Cardiac muscle cell (in vitro differentiated cells and primary cell): ENCODE measurements around the gene MXRA5. TPM values are rescaled to one million over a fixed set of nuclear protein-coding genes. Genes with fewer than 3 reads are reported as not detected.

Source experiments
- DNase-seq, 2 donors: peaks; one replicate each; pipeline versions ENCODE4 v3.0.0 to v3.0.0-alpha.2; 2010 to 2017; ENCODE audit warnings: low read depth in 1 of 2, low spot score in 1 of 2
- H3K27ac ChIP-seq: fragments of 200-600 bp; sonication (generic); 2 replicates; pipeline ENCODE4 v1.5.1; 2016
- H3K27me3 ChIP-seq: fragments of 200-600 bp; sonication (generic); 2 replicates; pipeline ENCODE4 v1.6.0; 2016; ENCODE audit warnings: control low read depth
- H3K36me3 ChIP-seq: fragments of 200-600 bp; sonication (generic); 2 replicates; pipeline ENCODE4 v1.5.1; 2016; ENCODE audit warnings: control low read depth
- H3K4me1 ChIP-seq: fragments of 200-600 bp; sonication (generic); 2 replicates; pipeline ENCODE4 v1.8.1; 2017; ENCODE audit warnings: low read depth, mild to moderate bottlenecking, mixed run types
- H3K4me3 ChIP-seq: fragments of 200-600 bp; sonication (generic); 2 replicates; pipeline ENCODE4 v1.5.1; 2016; ENCODE audit warnings: mild to moderate bottlenecking
- H3K9me3 ChIP-seq: fragments of 200-600 bp; sonication (generic); 2 replicates; pipeline ENCODE4 v1.5.1; 2017; ENCODE audit warnings: low read depth, mild to moderate bottlenecking, control low read depth
- polyA plus RNA-seq: library from polyadenylated mRNA; unstranded; fragments of >200 nt; fragmentation: Nextera tagmentation; extraction: Ambion mirVana; gene quantifications from 2 replicates; pipeline ENCODE4 v1.2.1, GENCODE V29; 2016
- total RNA-seq: library from RNA; depleted of rRNA; stranded (reverse); fragments of >200 nt; gene quantifications from 2 replicates; pipeline ENCODE4 v1.2.3, GENCODE V29; 2016
- TF ChIP-seq, protein P1 (sequence below): IDR thresholded peaks from 2 replicates; pipeline ENCODE4 v1.5.1; 2012; ENCODE audit warnings: low read depth, mild to moderate bottlenecking, low read length

Gene MXRA5
- total and polyA plus RNA-seq, 2 experiments from 2014 or later, result 0.05 to 0.09 TPM

DNA sequence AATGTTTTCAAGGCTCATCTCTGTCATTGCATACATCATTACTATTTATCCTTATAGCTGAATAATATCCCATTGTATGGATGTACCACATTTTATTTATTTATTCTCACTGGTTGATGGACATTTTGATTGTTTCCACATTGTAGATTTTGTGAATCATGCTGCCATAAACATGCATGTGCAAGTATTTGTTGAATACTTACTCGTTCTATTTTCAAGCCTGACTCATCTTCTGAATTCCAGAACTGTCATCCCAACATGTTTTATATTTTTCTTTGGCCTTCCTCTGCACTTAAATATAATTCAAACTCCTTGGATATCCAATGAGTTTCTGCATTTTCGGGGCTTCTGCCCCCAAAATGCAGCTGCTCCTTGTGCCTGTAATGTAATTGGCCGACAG, 77.6 kb downstream of the MXRA5 start:
- H3K27ac ChIP-seq, result no peak overlapping the region
- no peaks in the 10 kb centered on the region for H3K27me3 ChIP-seq
- TF ChIP-seq, protein P1, sequence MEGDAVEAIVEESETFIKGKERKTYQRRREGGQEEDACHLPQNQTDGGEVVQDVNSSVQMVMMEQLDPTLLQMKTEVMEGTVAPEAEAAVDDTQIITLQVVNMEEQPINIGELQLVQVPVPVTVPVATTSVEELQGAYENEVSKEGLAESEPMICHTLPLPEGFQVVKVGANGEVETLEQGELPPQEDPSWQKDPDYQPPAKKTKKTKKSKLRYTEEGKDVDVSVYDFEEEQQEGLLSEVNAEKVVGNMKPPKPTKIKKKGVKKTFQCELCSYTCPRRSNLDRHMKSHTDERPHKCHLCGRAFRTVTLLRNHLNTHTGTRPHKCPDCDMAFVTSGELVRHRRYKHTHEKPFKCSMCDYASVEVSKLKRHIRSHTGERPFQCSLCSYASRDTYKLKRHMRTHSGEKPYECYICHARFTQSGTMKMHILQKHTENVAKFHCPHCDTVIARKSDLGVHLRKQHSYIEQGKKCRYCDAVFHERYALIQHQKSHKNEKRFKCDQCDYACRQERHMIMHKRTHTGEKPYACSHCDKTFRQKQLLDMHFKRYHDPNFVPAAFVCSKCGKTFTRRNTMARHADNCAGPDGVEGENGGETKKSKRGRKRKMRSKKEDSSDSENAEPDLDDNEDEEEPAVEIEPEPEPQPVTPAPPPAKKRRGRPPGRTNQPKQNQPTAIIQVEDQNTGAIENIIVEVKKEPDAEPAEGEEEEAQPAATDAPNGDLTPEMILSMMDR, result no peak
- H3K4me1 ChIP-seq, result no peaks in the 10 kb centered on the region
- H3K36me3 ChIP-seq, result no peaks in the 10 kb centered on the region
- DNase-seq, result no peak
- no peak overlapping the region for H3K4me3 ChIP-seq
- no peaks in the 10 kb centered on the region for H3K9me3 ChIP-seq

DNA sequence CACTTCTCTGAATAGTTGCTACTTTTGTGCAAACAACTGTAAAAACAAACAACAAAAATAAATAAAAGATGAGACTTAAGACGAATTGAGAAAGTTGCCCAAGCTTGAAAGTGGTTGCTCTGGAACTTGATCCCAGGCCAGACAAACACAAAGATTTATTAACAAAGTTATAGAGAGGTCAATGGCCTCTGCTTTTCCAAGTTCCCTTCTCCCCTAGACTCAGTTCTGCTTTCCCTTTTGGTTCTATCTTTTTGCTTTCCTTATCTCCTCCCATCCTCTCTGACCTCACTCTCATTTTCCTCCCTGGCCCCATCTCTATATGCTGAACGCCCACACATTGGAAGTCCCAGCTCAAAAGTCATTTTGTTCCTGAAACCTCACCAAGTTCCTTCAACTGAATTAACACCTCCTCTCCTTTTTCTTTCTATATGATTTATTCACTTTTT, 82.7 kb downstream of the MXRA5 start:
- Histone ChIP-seq H3K36me3 (no peaks in the 10 kb centered on the region), H3K4me1 (no peaks in the 10 kb centered on the region), H3K9me3 (no peaks in the 10 kb centered on the region), H3K27me3 (no peaks in the 10 kb centered on the region), H3K4me3 (no peak overlapping the region), H3K27ac (no peak overlapping the region)
- TF ChIP-seq, protein P1, result no peak
- no peak for DNase-seq

DNA sequence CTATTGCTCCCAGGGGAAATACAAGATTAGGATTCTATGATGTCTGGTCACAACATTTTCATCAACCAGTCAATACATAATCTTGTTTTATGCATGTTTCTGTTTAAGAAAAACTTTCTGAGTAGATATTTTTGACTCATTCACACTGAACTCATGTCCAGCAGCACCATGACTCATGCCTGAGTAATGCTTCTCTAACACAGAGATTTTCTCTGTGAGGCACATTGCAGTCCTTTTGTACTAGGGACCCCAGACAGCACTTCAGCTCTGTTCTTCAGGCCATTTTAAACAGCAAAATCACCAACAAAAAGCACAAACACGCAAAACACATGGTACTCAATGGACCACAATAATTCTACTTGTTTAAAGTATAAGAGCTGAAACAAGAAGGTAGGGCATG, 83.6 kb downstream of the MXRA5 start:
- peak in 1 of 2 donors; percentile 81 for DNase-seq
- H3K27me3 ChIP-seq, result no peaks in the 10 kb centered on the region

More for the DNA sequence above, 83.6 kb downstream of the MXRA5 start:
- Histone ChIP-seq H3K4me1 (no peaks in the 10 kb centered on the region), H3K27ac (no peak overlapping the region), H3K4me3 (no peak overlapping the region), H3K36me3 (no peaks in the 10 kb centered on the region), H3K9me3 (no peaks in the 10 kb centered on the region)
- TF ChIP-seq, protein P1, result no peak
